ENCODE measurements around the gene THBS1.

DNA sequence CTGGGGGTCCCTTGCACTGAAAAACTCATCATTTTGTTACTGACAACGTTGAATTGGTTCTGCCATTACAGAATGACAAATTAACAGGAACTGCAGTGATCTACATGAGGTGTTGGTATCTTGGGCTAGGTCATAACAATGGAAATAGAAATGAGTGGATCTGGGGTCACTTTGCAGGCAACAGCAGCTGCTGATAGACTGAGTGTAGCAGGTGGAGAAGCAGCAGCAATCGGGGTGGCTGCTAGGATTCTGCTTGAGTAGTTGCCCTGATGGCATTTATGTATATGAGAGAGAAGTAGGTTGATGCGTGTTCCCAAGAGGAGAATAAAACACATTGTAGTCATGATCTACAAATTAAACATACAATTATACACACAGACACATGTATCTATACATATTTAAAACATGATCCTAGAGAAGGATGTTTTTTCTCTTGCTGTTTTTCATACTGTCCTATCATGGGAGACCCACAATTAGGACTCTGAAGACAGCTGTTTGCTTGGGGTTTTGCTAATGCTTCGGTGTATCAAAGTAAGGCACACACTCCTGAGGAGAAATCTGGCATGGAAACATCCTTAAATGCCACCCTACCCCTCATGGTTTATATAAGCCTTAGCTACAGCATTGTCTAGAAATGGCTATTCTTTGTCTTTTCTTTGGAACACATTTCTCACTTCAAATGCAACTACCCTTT lies 15.8 kb upstream of the THBS1 start:
- no peak for TF ChIP-seq POLR2A (IDR thresholded peaks at IDR 0.05)
- TF ChIP-seq, protein P1, sequence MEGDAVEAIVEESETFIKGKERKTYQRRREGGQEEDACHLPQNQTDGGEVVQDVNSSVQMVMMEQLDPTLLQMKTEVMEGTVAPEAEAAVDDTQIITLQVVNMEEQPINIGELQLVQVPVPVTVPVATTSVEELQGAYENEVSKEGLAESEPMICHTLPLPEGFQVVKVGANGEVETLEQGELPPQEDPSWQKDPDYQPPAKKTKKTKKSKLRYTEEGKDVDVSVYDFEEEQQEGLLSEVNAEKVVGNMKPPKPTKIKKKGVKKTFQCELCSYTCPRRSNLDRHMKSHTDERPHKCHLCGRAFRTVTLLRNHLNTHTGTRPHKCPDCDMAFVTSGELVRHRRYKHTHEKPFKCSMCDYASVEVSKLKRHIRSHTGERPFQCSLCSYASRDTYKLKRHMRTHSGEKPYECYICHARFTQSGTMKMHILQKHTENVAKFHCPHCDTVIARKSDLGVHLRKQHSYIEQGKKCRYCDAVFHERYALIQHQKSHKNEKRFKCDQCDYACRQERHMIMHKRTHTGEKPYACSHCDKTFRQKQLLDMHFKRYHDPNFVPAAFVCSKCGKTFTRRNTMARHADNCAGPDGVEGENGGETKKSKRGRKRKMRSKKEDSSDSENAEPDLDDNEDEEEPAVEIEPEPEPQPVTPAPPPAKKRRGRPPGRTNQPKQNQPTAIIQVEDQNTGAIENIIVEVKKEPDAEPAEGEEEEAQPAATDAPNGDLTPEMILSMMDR (IDR thresholded peaks at IDR 0.05) = no peak
